T-helper 17 cell (primary cell): ENCODE results near the gene CHIT1. TPM values are rescaled to one million over a fixed set of nuclear protein-coding genes. Genes with fewer than 3 reads are reported as not detected.

Experiments
- ATAC-seq: fragments of 150-1000 bp; cut with Tn5 transposase; 2 replicates; pipeline ENCODE4 v1.10.0; 2021; ENCODE audit warnings: mild to moderate bottlenecking, moderate library complexity
- DNase-seq, 3 donors: peaks; one replicate each; pipeline versions ENCODE4 v3.0.0 to v3.0.0-alpha.2; 2020 to 2021
- H3K9me3 ChIP-seq: one replicate; pipeline ENCODE4 v1.7.0; 2013; ENCODE audit warnings: low read length, mild to moderate bottlenecking; ENCODE audit not compliant: control insufficient read depth, poor library complexity, severe bottlenecking
- H3K27ac Mint-ChIP-seq: one replicate; pipeline ENCODE4 v1.8.0; 2022; ENCODE audit warnings: mild to moderate bottlenecking, moderate library complexity, mixed read lengths
- H3K27me3 Mint-ChIP-seq: one replicate; pipeline ENCODE4 v1.8.0; 2022; ENCODE audit warnings: mixed read lengths
- H3K36me3 Mint-ChIP-seq: one replicate; pipeline ENCODE4 v1.8.0; 2022; ENCODE audit warnings: low read depth, mixed read lengths
- H3K4me1 Mint-ChIP-seq: one replicate; pipeline ENCODE4 v1.8.0; 2022; ENCODE audit warnings: mild to moderate bottlenecking, mixed read lengths
- H3K4me3 Mint-ChIP-seq: one replicate; pipeline ENCODE4 v1.8.0; 2022; ENCODE audit warnings: mild to moderate bottlenecking, moderate library complexity, mixed read lengths
- total RNA-seq, 4 donors: library from RNA in 2 of 4; stranded (reverse) in 2 of 4; gene quantifications; one replicate each; pipeline ENCODE4 v1.2.3 and lab custom pipeline; 2022 to 2026

Gene CHIT1
- total RNA-seq, 2 donors from 2014 or later: 0.13 to 1.0 TPM

DNA sequence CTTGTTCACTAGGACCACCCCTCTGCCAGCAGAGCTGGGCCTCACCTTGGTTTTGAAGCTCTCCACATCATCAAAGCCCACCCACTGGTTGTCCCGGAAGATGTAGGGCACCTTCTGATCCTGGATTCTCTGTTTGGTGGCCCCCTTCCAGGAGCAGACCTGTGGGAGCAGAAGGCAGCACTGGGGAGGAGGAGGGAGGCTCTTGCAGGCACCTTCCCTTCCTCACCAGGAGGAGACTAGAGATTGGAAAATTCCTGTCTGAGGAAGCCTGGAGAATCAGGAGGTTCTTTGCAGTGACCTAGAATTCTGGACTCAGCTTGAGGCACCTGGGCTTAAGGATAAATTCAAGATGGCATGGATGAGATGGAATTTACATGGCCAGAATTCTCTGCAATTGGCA, 10.3 kb downstream of the CHIT1 start:
- ATAC-seq (no peak), DNase-seq (no peak)
- H3K36me3 Mint-ChIP-seq: peaks cover 2% of the 10 kb centered on the region
- peaks cover 8% of the 10 kb centered on the region for H3K4me1 Mint-ChIP-seq
- H3K9me3 ChIP-seq: no peaks in the 10 kb centered on the region
- no peak overlapping the region for H3K27ac Mint-ChIP-seq
- no peak overlapping the region for H3K4me3 Mint-ChIP-seq
- H3K27me3 Mint-ChIP-seq: peaks cover 22% of the 10 kb centered on the region

DNA sequence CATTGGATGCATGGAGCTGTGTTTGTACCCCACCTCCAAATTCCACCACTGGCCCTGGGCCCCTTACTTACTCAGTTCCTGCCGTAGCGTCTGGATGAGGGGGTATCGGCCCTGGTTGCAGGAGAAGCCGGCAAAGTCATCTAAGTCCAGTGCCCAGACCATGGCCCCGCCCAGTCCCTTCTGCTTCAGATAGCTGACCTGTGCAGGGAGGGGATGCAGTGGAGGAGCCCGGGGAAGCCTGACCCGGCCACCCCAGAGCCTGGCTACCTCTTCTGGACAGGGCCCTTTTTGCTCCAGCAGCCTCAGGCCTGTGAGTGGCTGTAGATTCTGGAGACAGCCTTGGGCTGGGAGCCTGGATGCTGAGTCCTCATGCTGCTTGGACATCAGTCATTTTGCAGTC, 11.8 kb downstream of the CHIT1 start:
- no peak overlapping the region for H3K27ac Mint-ChIP-seq
- H3K4me3 Mint-ChIP-seq: no peak overlapping the region
- peaks cover 2% of the 10 kb centered on the region for H3K36me3 Mint-ChIP-seq

GRCh38 chr1:203217139-203217655, 12.3 kb downstream of the CHIT1 start:
- ATAC-seq (no peak), DNase-seq (no peak)
- Mint-ChIP-seq H3K4me3 (no peak overlapping the region), H3K4me1 (peaks cover 8% of the 10 kb centered on the region), H3K27ac (no peak overlapping the region), H3K27me3 (peaks cover 29% of the 10 kb centered on the region), H3K36me3 (peaks cover 2% of the 10 kb centered on the region)
- H3K9me3 ChIP-seq: no peaks in the 10 kb centered on the region

More for the DNA sequence above, 11.8 kb downstream of the CHIT1 start:
- no peak for ATAC-seq
- no peak for DNase-seq
- H3K4me1 Mint-ChIP-seq: peaks cover 8% of the 10 kb centered on the region
- peaks cover 29% of the 10 kb centered on the region for H3K27me3 Mint-ChIP-seq
- H3K9me3 ChIP-seq: no peaks in the 10 kb centered on the region

GRCh38 chr1:203216274-203217138, 13.0 kb downstream of the CHIT1 start:
- Mint-ChIP-seq H3K4me3 (no peak overlapping the region), H3K36me3 (peaks cover 2% of the 10 kb centered on the region), H3K27ac (peak overlapping the region; percentile 66), H3K4me1 (peaks cover 8% of the 10 kb centered on the region), H3K27me3 (peaks cover 29% of the 10 kb centered on the region)
- peak; percentile 64 for ATAC-seq
- no peaks in the 10 kb centered on the region for H3K9me3 ChIP-seq
- peak in 2 of 3 donors; percentile 14 to 41 for DNase-seq

GRCh38 chr1:203215573-203215972, 13.9 kb downstream of the CHIT1 start:
- ATAC-seq: no peak
- DNase-seq: no peak
- H3K27ac Mint-ChIP-seq: no peak overlapping the region

GRCh38 chr1:203214871-203215270, 14.6 kb downstream of the CHIT1 start:
- Mint-ChIP-seq H3K36me3 (peaks cover 2% of the 10 kb centered on the region), H3K27me3 (peaks cover 29% of the 10 kb centered on the region), H3K4me1 (peaks cover 8% of the 10 kb centered on the region), H3K27ac (no peak overlapping the region), H3K4me3 (no peak overlapping the region)
- ATAC-seq (no peak), DNase-seq (no peak)
- no peaks in the 10 kb centered on the region for H3K9me3 ChIP-seq

More at GRCh38 chr1:203215573-203215972, 13.9 kb downstream of the CHIT1 start:
- peaks cover 29% of the 10 kb centered on the region for H3K27me3 Mint-ChIP-seq
- H3K36me3 Mint-ChIP-seq: peaks cover 2% of the 10 kb centered on the region
- H3K4me3 Mint-ChIP-seq: no peak overlapping the region
- peaks cover 8% of the 10 kb centered on the region for H3K4me1 Mint-ChIP-seq
- H3K9me3 ChIP-seq: no peaks in the 10 kb centered on the region

DNA sequence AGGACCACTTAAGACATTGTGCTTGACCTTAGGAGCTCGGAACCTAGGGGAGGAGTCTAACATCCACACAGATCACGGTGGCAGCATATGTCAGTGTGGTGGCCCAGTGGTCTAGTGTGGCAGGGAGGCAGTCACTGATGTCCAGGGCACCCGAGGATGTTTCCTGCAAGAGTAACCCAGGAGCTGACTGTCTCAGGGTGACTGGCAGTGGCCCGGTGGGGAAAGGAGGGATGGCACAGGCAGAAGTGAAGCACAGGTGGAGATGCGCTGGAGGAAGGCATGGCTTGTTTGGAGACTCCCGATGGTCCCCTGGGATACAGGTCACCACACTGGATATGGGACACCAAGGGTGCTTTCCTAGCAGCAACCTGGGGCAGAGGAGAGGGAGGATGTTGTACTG, 16.3 kb downstream of the CHIT1 start:
- Mint-ChIP-seq H3K4me3 (no peak overlapping the region), H3K4me1 (peaks cover 8% of the 10 kb centered on the region), H3K27ac (no peak overlapping the region), H3K36me3 (no peaks in the 10 kb centered on the region), H3K27me3 (peaks cover 16% of the 10 kb centered on the region)
- DNase-seq: no peak
- no peak for ATAC-seq
- H3K9me3 ChIP-seq: no peaks in the 10 kb centered on the region

GRCh38 chr1:203211812-203212211, 17.7 kb downstream of the CHIT1 start:
- Mint-ChIP-seq H3K27me3 (peaks cover 21% of the 10 kb centered on the region), H3K27ac (peak overlapping the region; percentile 21), H3K4me1 (peaks cover 8% of the 10 kb centered on the region), H3K36me3 (no peaks in the 10 kb centered on the region), H3K4me3 (no peak overlapping the region)
- ATAC-seq (no peak), DNase-seq (no peak)
- no peaks in the 10 kb centered on the region for H3K9me3 ChIP-seq

DNA sequence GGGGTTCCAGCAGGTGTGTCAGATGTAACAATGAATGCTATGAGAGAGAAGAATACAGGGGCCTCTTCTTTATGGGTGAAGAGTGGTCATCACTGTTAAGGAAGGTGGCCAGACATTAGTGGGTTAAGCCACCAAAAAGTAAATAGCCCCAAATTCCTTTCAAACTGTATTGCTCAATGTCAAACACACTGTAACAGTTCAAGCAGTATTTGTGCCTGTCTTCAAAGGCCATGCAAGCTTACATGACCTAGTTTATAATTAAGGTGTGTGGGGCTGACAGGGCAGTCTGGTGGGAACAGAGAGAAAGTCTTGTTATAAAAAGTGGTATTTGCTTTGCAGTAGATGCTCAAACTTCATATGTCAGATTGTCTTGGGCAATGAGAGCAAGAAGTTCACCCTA, 18.5 kb downstream of the CHIT1 start:
- Mint-ChIP-seq H3K4me3 (no peak overlapping the region), H3K27me3 (peaks cover 14% of the 10 kb centered on the region), H3K27ac (no peak overlapping the region), H3K4me1 (peaks cover 3% of the 10 kb centered on the region), H3K36me3 (no peaks in the 10 kb centered on the region)
- no peak for DNase-seq
- no peaks in the 10 kb centered on the region for H3K9me3 ChIP-seq
- ATAC-seq: no peak

DNA sequence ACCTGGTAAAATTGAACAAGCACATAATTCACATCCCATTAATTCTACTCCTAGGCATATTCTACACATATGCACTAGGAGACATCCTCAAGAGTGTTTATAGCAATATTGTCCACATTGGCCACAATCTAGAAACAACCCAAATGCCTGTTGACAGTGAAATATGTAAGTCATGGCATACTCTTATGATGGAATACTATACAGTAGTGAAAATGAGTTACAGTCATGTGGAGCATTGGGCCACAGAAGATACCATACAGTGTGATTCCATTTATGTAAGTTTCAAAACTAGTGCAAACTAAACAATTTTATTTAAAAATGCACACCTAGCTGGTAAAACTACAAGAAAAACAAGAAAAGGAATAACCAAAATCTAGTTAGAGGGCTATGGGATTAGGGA, 19.1 kb downstream of the CHIT1 start:
- no peak for ATAC-seq
- peaks cover 14% of the 10 kb centered on the region for H3K27me3 Mint-ChIP-seq
- no peaks in the 10 kb centered on the region for H3K36me3 Mint-ChIP-seq
- peaks cover 3% of the 10 kb centered on the region for H3K4me1 Mint-ChIP-seq
- no peaks in the 10 kb centered on the region for H3K9me3 ChIP-seq
- H3K27ac Mint-ChIP-seq: no peak overlapping the region
- DNase-seq: no peak
- no peak overlapping the region for H3K4me3 Mint-ChIP-seq

- Mint-ChIP-seq H3K27me3 (peaks cover 20% of the 10 kb centered on the region), H3K4me3 (no peak overlapping the region), H3K36me3 (no peaks in the 10 kb centered on the region), H3K4me1 (no peaks in the 10 kb centered on the region), H3K27ac (no peak overlapping the region)
- ATAC-seq (no peak), DNase-seq (no peak)
- H3K9me3 ChIP-seq: no peaks in the 10 kb centered on the region
These were observed 21.3 kb downstream of the CHIT1 start for GRCh38 chr1:203208181-203208580.

DNA sequence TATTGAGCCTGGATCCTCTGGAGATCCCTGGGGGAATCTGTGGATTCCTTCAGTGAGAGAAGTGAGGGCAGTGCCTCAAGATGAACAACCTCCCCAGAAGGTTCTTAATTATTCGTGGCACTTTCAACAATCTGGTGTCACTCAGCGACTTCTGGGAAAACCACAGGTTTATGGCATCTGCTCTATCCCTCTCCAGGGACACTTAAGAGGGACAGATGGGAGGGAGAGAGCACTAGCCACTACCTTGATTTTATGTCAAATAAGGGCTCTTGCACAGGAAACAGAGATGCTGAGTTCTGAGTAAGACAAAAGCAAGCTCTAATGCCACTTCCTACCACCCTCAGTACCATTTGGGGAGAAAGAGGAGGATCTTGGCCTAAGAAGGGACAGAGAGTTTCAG, 21.7 kb downstream of the CHIT1 start:
- H3K4me1 Mint-ChIP-seq: no peaks in the 10 kb centered on the region
- ATAC-seq: no peak
- H3K4me3 Mint-ChIP-seq: no peak overlapping the region

DNA sequence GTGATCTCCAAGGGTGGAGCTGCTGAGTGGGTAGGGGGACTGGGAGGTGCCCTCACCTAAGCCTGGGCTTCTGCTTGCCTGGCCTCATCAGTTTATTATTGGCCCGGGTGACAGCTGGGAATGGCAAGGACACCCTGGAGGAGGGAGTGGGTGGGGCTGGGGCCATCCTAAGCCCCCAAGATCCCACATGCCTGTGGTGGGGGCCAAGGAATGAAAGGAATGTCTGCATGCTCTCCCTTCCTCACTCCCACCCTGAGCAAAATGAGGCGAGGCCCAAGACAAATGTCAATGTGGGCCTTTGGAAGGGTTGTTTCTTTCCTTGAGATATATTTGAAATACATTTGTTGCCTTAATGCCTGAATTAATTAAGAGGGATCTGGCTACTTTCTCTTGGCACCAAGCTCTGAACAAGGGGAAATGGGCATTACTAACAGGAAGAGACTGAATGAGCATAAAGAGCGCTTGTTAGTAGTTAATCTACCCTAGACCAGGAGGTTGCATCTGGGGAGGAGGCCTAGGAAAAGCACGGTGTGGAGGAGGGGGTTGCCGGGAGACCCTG, 23.3 kb downstream of the CHIT1 start:
- DNase-seq (no peak), ATAC-seq (no peak)
- no peaks in the 10 kb centered on the region for H3K4me1 Mint-ChIP-seq
- H3K27me3 Mint-ChIP-seq: peaks cover 32% of the 10 kb centered on the region
- no peak overlapping the region for H3K4me3 Mint-ChIP-seq
- no peak overlapping the region for H3K27ac Mint-ChIP-seq
- H3K9me3 ChIP-seq: no peaks in the 10 kb centered on the region
- no peaks in the 10 kb centered on the region for H3K36me3 Mint-ChIP-seq

More for the DNA sequence above, 21.7 kb downstream of the CHIT1 start:
- DNase-seq: no peak
- Mint-ChIP-seq H3K27ac (no peak overlapping the region), H3K36me3 (no peaks in the 10 kb centered on the region), H3K27me3 (peaks cover 20% of the 10 kb centered on the region)
- H3K9me3 ChIP-seq: no peaks in the 10 kb centered on the region
